Gastrocnemius medialis (tissue), 4 donors: ENCODE data around the gene TARDBP.

ENCODE experiments used
- CTCF ChIP-seq, 5 experiments: fragments of 450-650 bp in 3 of 5; fragments of 200-600 bp in 2 of 5; sonication (generic) in 2 of 5; IDR thresholded peaks in 4 of 5; conservative IDR thresholded peaks in 1 of 5; 1 replicate in 4 of 5; 2 replicates in 1 of 5; pipeline ENCODE4 v1.5.1; 2016 to 2019; ENCODE audit warnings: antibody characterized with exemption in 5 of 5, mild to moderate bottlenecking in 3 of 5, moderate library complexity in 3 of 5
- POLR2A ChIP-seq, 2 donors: fragments of 450-650 bp; IDR thresholded peaks; one replicate each; pipeline ENCODE4 v1.6.1; 2017; ENCODE audit warnings: antibody characterized with exemption in 2 of 2, mild to moderate bottlenecking in 2 of 2, moderate library complexity in 2 of 2

GRCh38 chr1:11044849-11045427, 32.5 kb downstream of the TARDBP start:
- TF ChIP-seq CTCF (IDR thresholded peaks at IDR 0.05 in 4 of 5, conservative IDR thresholded peaks at IDR 0.05 in 1 of 5) = no peak
- TF ChIP-seq POLR2A (IDR thresholded peaks at IDR 0.05) = no peak
